K562 (cell line): Measurements from ENCODE around the gene SVIL. TPM values are rescaled to one million over a fixed set of nuclear protein-coding genes. Genes with fewer than 3 reads are reported as not detected.

Source experiments
- ADNP ChIP-seq: fragments of 200-800 bp; sonication (Bioruptor generic); IDR thresholded peaks from 2 replicates; pipeline ENCODE4 v1.6.1; 2016; ENCODE audit warnings: missing genetic modification characterization, missing compliant biosample characterization
- CHAMP1 ChIP-seq: fragments of 450-650 bp; IDR thresholded peaks from 2 replicates; pipeline ENCODE4 v1.6.1; 2016; ENCODE audit warnings: mild to moderate bottlenecking
- ELF2 ChIP-seq: fragments of 250-450 bp; sonication (Bioruptor Pico); IDR thresholded peaks from 2 replicates; pipeline ENCODE4 v1.5.0; 2021; ENCODE audit warnings: mild to moderate bottlenecking
- ETV6 ChIP-seq, 3 experiments: fragments of 150-350 bp in 1 of 3; sonication (generic) in 1 of 3; formaldehyde crosslinking in 1 of 3; IDR thresholded peaks; 2 replicates each; pipeline versions ENCODE4 v1.6.1 to v1.8.0; 2014 to 2022; ENCODE audit warnings: borderline replicate concordance in 2 of 3, low read depth in 2 of 3, antibody characterized with exemption in 1 of 3, low read length in 1 of 3, mild to moderate bottlenecking in 1 of 3, missing genetic modification reagents in 1 of 3
- HIVEP1 ChIP-seq: fragments of 250-450 bp; sonication (Bioruptor Pico); IDR thresholded peaks from 2 replicates; pipeline ENCODE4 v1.4.0; 2020; ENCODE audit warnings: mild to moderate bottlenecking
- JUNB ChIP-seq: fragments of 450-650 bp; formaldehyde crosslinking; conservative IDR thresholded peaks from 2 replicates; pipeline ENCODE4 v1.4.0; 2020; ENCODE audit warnings: mild to moderate bottlenecking
- KLF10 ChIP-seq: fragments of 250-450 bp; sonication (Bioruptor Pico); IDR thresholded peaks from 2 replicates; pipeline ENCODE4 v1.6.1; 2021; ENCODE audit warnings: matching md5 sums
- NELFE ChIP-seq: IDR thresholded peaks from 2 replicates; pipeline ENCODE4 v1.6.1; 2011; ENCODE audit warnings: mild to moderate bottlenecking; ENCODE audit not compliant: insufficient read depth, insufficient read length
- polyA plus RNA-seq, 8 experiments: library from polyadenylated mRNA; depleted of rRNA in 4 of 8; stranded (reverse) in 5 of 8; unstranded in 3 of 8; fragments of >200 nt; fragmentation: Nextera tagmentation in 2 of 8; fragmentation: Illumina TruSeq in 1 of 8; extraction: Ambion mirVana in 2 of 8; extraction: Trizol in 1 of 8; gene quantifications; 2 replicates each; pipeline versions ENCODE4 v1.2.1 to v1.2.3, GENCODE V29; 2011 to 2014; ENCODE audit warnings: inconsistent platforms in 1 of 8, missing spikeins in 1 of 8
- total RNA-seq, 7 experiments: library from RNA; depleted of rRNA in 6 of 7; stranded (reverse); fragments of >200 nt in 6 of 7; fragmentation: Illumina TruSeq in 2 of 7; extraction: Trizol in 2 of 7; gene quantifications; 2 replicates each; pipeline versions ENCODE4 v1.2.1 to v1.2.3, GENCODE V29; 2011 to 2021; ENCODE audit warnings: low replicate concordance in 1 of 7
- TF ChIP-seq, protein P1 (sequence below): sonication (generic); IDR thresholded peaks from 2 replicates; pipeline ENCODE4 v1.6.1; 2016

Gene SVIL
- total and polyA plus RNA-seq, 9 of the 15 experiments (the other 6 are each of a cell fraction or from before 2014, with no cell fraction given), result under 0.01 to 0.18 (median 0.05) TPM; not detected in 3

DNA sequence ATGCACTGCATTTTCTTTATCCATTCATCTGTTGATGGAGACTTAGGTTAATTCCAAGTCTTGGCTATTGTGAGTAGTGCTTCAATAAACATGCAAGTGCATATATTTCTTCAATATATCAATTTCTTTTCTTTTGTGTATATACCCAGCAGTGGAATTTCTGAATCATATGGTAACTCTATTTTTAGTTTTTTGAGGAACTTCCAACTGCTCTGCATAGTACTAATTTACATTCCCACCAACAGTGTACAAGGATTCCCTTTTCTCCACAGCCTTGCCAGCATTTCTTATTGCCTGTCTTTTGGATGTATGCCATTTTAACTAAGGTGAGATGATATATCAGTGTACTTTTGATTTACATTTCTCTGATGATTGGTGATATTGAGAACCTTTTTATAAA is 200.7 kb downstream of the SVIL start (continued):
- TF ChIP-seq JUNB (CRISPR knock-in tag), result no peak
- TF ChIP-seq KLF10 (CRISPR knock-in tag), result no peak
- no peak for TF ChIP-seq ADNP (tag)
- no peak for TF ChIP-seq HIVEP1 (CRISPR knock-in tag)
- no peak for TF ChIP-seq ETV6 (IDR thresholded peaks at IDR 0.05; ENCODE audit: borderline replicate concordance in 1 of 2, low read depth in 2 of 2, low read length in 1 of 2)
- no peak for TF ChIP-seq ETV6 (CRISPR knock-in tag; IDR thresholded peaks at IDR 0.05; ENCODE audit: borderline replicate concordance)
- TF ChIP-seq NELFE, result no peak
- TF ChIP-seq, protein P1, sequence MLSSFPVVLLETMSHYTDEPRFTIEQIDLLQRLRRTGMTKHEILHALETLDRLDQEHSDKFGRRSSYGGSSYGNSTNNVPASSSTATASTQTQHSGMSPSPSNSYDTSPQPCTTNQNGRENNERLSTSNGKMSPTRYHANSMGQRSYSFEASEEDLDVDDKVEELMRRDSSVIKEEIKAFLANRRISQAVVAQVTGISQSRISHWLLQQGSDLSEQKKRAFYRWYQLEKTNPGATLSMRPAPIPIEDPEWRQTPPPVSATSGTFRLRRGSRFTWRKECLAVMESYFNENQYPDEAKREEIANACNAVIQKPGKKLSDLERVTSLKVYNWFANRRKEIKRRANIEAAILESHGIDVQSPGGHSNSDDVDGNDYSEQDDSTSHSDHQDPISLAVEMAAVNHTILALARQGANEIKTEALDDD, result no peak
- no peak for TF ChIP-seq ELF2
- TF ChIP-seq CHAMP1, result no peak
